Erythroblast (primary cell): ENCODE measurements around the gene NRTN.

Experiments used
- GATA1 ChIP-seq: IDR thresholded peaks from 2 replicates; pipeline ENCODE4 v1.6.1; 2011; ENCODE audit warnings: low read depth, mild to moderate bottlenecking, control low read depth, low read length, moderate library complexity
- POLR2A ChIP-seq: IDR thresholded peaks from 2 replicates; pipeline ENCODE4 v1.6.1; 2011; ENCODE audit warnings: mild to moderate bottlenecking, low read length

DNA sequence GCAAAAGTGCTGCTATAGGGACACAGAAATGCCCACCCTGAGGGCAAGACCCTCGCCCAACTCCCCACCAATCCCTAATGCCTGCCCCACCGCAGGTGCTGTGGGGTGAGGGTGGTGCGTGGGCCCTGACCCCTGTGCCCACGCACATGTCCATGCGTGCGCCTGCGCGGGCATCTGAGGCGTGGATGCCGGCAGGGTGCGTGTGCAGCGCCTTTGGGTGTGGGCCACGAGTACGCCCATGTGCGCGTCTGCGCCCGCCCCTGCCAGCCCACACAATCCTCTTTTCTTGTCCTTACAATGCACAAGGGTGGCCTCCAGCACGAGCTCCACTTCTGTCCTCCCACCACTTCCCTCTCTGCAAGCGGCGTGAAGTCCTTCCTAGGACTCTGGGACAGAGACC, 20.3 kb downstream of the NRTN start:
- TF ChIP-seq POLR2A (no peak), GATA1 (no peak)
